Urothelium cell line (cell line): Measurements from ENCODE around the gene ZNF668.
"Not testable (repeated sequence)": the region's sequence is repeated elsewhere in the genome, so short reads cannot be mapped to it uniquely, and the experiment has no call there.

Source experiments
- DNase-seq: peaks from one replicate; pipeline ENCODE4 v3.0.0; 2011; ENCODE audit warnings: low spot score, mixed read lengths
- FAIRE-seq: peaks from 2 replicates; lab custom pipeline; 2011; peaks lifted over from hg19 to GRCh38; lab: Jason Lieb, UNC

The ZNF668 gene

GRCh38 chr16:31100876-31101641, 27.0 kb upstream of the ZNF668 start:
- not testable (repeated sequence) for DNase-seq, FAIRE-seq

GRCh38 chr16:31099860-31100638, 26.0 kb upstream of the ZNF668 start:
- no peak for DNase-seq
- FAIRE-seq, result no peak

GRCh38 chr16:31094424-31095120, 20.5 kb upstream of the ZNF668 start, which contains the start of gene VKORC1:
Gene VKORC1 (minus strand): TSS chr16:31094797. CDS start chr16:31094729, 68 bp downstream.
- FAIRE-seq (no peak), DNase-seq (peak; percentile 94)

GRCh38 chr16:31094088-31094423, 20.0 kb upstream of the ZNF668 start:
- no peak for FAIRE-seq

GRCh38 chr16:31093132-31093703, 19.2 kb upstream of the ZNF668 start:
- no peak for FAIRE-seq
- peak; percentile 56 for DNase-seq

More at GRCh38 chr16:31094088-31094423, 20.0 kb upstream of the ZNF668 start:
- DNase-seq, result no peak

GRCh38 chr16:31092330-31092729, 18.3 kb upstream of the ZNF668 start:
- FAIRE-seq (no peak), DNase-seq (no peak)

- FAIRE-seq, result no peak
- no peak for DNase-seq
These were observed 16.5 kb upstream of the ZNF668 start for GRCh38 chr16:31090540-31090939.

- FAIRE-seq (no peak), DNase-seq (no peak)
These were observed 15.2 kb upstream of the ZNF668 start for GRCh38 chr16:31089199-31089598.

- DNase-seq, result no peak
These were observed 14.6 kb upstream of the ZNF668 start, which contains the start of gene PRSS53 for GRCh38 chr16:31088459-31089183. Gene PRSS53 (minus strand): TSS chr16:31088943. CDS start chr16:31088809, 134 bp downstream.

GRCh38 chr16:31087971-31088370, 13.9 kb upstream of the ZNF668 start:
- FAIRE-seq, result no peak

More at GRCh38 chr16:31088459-31089183, 14.6 kb upstream of the ZNF668 start, which contains the start of gene PRSS53:
- FAIRE-seq, result no peak

GRCh38 chr16:31087481-31087880, 13.4 kb upstream of the ZNF668 start:
- DNase-seq (no peak), FAIRE-seq (no peak)

More at GRCh38 chr16:31087971-31088370, 13.9 kb upstream of the ZNF668 start:
- no peak for DNase-seq

GRCh38 chr16:31086629-31086906, 12.5 kb upstream of the ZNF668 start:
- DNase-seq (no peak), FAIRE-seq (no peak)

- no peak for DNase-seq
- no peak for FAIRE-seq
These were observed 12.0 kb upstream of the ZNF668 start for GRCh38 chr16:31085873-31086628.

- no peak for FAIRE-seq
These were observed 11.4 kb upstream of the ZNF668 start for GRCh38 chr16:31085411-31085810.

GRCh38 chr16:31084584-31085302, 10.7 kb upstream of the ZNF668 start:
- FAIRE-seq, result no peak
- DNase-seq, result no peak

More at GRCh38 chr16:31085411-31085810, 11.4 kb upstream of the ZNF668 start:
- no peak for DNase-seq

- FAIRE-seq, result no peak
These were observed 9.9 kb upstream of the ZNF668 start for GRCh38 chr16:31083981-31084380.

GRCh38 chr16:31083556-31083955, 9.5 kb upstream of the ZNF668 start:
- DNase-seq (no peak), FAIRE-seq (no peak)

More at GRCh38 chr16:31083981-31084380, 9.9 kb upstream of the ZNF668 start:
- DNase-seq, result no peak

- FAIRE-seq, result no peak
These were observed 9.0 kb upstream of the ZNF668 start for GRCh38 chr16:31083081-31083480.

More at GRCh38 chr16:31083081-31083480, 9.0 kb upstream of the ZNF668 start:
- DNase-seq, result no peak
